SKM-1 (cell line): Measurements from ENCODE around the gene BMAL1.
"Not testable (repeated sequence)": the region's sequence is repeated elsewhere in the genome, so short reads cannot be mapped to it uniquely, and the experiment has no call there.

Experiments used
- DNase-seq: peaks from one replicate; lab custom pipeline; 2025; ENCODE audit not compliant: unreplicated experiment; lab: John Stamatoyannopoulos, UW

BMAL1 gene

DNA sequence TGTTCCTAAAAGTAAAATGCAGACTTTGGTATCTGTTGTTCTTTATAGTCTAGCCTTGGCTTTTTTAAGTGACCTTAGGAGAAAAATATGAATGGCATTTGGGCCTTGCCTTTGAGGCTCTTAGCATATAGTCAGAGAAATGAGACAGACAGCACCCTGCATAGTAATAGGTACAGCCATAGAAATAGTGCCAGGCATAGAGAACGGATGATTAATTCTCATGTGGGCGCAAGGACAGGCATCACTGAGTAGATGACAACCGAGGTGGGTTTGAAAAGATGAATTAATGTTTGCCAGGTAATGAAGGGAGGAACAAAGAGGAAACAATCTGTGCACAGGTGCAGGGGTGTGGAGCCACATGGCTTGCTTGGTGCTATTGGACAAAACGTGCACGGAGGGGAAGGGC lies 90.5 kb downstream of the BMAL1 start:
- DNase-seq: no peak

DNA sequence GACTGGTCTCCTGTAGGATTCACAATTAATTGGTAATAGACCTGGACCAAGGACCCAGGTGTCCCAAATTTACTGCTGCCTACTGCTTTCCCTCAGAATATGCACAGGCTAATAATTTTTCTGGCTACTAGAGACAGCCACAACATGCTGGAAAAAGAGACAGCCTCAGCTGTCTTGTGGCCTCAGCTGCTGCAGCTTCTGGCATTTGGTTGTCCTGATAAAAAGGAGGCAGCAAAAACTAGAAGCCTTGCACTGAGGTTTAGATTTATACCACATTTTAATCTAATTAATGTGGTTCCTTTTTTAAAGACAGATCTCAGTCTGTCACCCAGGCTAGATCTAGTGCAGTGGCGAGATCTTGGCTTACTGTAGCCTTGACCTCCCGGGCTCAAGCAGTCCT lies 95.6 kb downstream of the BMAL1 start:
- DNase-seq: no peak

DNA sequence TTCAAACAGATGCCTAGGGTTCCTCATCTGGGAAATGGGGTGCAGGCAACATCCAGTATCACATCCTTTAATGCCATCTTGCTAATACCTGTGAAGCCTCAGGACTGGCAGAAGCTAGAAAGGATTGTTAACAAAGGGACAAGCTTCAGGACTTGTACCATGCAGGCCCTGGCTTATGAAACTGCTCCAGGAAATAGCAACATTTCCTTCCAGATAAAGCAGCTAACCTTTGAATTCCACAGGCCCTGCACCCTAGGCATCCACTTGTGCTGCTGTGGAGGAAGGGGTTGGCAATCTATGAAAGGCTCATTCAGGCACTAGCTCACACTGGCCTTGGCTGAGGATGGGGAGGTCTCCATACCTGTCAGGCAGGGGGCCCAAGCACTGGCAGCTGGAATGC lies 98.2 kb downstream of the BMAL1 start:
- no peak for DNase-seq

DNA sequence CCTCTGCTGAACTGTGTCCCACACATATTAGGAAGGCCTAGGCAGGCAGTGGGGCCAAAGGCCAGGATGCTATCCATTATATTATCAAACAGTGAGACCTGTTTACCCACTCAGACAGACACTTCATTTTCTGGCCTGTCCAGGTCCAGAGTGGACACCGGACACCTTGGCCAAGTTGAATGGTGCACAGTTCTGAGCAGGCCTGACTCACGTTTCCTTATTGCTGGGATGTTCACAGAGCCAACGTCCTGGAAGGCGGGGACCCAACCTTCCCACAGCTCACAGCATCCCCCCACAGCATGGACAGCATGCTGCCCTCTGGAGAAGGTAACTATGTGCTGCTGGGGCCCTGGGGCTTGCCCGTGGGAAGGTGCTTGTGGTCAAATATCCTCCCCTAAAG lies 98.8 kb downstream of the BMAL1 start:
- no peak for DNase-seq

DNA sequence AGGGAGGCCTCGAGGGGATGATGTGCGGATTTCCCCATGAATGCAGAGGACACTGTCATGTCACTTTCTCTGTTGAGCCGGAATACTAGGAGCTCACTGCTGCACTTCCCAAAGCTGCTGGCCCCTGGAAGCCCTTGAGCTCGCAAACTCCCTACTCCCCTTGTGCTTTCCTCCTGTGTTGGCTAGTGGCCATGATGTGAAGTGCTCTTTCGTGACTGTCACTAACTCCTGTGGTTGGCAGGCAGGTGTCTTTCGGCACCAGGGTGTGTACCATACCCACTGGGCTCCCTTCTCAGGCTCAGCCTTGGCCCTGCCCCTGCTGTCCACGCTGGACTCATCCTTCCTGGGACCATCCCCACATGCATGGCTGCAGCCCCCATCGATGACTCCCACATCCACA lies 99.2 kb downstream of the BMAL1 start:
- DNase-seq: no peak

DNA sequence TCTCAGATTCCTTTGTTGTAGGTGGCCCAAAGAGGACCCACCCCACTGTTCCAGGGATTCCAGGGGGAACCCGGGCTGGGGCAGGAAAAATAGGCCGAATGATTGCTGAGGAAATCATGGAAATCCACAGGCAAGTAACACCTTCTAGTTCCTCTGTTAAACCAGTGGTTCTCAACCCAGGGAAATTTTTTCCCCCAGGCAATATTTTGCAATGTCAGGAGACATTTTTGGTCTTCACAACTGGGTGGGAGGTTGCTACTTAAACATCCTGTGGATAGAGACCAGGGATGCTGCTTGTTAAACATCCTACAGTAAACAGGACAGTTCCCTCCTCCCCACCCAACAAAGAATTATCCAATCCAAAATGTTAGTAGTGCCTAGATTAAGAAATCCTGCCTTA lies 100.7 kb downstream of the BMAL1 start:
- DNase-seq: no peak

DNA sequence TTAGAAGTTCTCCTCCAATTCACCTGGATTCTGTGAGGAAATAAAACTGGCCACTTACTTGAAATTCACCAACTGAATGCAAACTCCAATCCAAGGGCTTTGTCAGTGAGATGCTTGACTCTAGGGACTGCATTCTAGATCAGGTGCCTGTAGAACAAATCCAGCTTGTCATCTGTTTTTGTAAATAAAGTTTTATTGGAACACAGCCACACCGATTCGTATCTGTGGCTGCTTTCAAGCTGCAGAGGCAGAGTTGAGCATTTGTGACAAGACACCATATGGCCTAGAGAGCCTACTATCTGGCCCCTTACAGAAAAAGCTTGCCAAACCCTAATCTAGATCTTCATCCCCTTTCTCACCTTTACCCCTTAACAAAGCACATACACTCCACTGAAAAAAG lies 103.1 kb downstream of the BMAL1 start:
- DNase-seq: no peak

DNA sequence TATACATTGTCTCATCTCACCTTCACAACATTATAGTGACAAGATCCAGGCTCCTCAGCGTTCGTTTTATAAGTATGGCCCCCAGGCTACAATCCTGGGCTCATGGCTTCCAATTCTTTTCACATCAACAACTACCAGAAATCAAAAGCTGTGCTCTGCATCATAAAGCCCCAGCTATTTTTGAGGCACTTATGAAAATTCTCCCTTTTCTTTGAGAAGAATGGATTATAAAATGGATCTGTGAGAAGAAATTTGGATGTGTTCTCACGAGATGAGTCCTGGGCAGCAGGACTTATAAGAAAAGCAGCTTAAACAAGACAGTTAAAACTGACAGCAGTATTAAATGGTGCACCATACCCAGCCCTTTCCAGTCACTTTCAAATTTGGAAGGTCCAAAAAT lies 105.2 kb downstream of the BMAL1 start:
- no peak for DNase-seq

DNA sequence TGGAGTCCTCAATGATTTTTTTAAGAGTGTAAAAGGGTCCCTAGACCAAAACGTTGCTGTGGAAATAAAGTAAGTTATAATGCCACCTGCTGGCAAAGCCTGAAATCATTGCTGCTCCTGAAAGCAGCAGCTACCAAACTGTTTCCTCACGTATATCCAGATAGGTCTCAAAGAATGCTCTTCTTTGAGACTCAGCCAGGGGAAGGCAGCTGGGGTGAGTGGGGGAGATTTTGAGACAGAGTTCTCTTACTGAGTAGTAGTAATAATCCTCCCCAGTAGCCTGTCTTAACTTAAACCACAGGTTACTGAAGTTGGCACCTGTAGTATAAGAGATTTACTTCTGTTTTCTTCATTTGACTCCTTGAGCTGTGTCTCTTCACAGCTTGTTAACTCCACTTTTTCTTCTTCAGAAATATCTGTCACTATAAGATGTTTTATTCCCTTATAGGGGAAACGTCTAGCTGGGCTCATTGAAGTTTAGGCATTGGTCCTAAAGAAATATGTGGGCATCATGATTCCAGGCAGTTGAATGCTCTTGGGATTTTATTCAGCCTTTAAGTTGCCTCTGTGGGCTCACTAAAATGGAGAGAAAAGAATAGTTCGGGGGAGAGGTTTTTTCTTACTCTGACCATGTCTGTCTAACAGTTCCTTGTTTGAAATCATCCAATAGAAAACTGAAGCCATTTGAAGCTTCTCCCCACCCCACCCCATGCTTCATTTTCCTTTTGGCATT lies 107.5 kb downstream of the BMAL1 start:
- DNase-seq: peak; percentile 30

DNA sequence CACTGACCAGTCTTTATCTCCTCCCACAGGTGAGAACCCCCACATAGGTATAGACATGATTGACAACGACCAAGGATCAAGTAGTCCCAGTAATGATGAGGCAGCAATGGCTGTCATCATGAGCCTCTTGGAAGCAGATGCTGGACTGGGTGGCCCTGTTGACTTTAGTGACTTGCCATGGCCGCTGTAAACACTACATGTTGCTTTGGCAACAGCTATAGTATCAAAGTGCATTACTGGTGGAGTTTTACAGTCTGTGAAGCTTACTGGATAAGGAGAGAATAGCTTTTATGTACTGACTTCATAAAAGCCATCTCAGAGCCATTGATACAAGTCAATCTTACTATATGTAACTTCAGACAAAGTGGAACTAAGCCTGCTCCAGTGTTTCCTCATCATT lies 109.0 kb downstream of the BMAL1 start:
- no peak for DNase-seq

DNA sequence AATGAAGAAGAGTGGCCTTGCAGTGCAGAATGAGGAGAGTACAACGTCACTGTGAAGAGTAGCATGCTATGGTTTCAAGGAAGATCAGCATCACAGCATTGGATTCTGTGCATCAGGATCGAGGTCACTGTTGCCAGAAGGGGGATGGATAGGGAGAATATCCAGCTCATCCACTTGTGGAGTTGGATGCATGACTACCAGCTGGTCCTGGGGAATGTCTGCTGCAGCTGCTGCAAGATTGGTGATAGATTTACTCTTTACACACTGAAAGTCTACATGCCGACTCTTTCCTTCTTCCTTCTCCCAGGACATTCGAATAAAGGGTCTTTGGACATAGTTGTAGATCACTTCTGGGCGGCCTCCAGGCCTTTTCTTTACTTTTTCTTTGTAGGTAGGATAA lies 111.2 kb downstream of the BMAL1 start:
- no peak for DNase-seq

DNA sequence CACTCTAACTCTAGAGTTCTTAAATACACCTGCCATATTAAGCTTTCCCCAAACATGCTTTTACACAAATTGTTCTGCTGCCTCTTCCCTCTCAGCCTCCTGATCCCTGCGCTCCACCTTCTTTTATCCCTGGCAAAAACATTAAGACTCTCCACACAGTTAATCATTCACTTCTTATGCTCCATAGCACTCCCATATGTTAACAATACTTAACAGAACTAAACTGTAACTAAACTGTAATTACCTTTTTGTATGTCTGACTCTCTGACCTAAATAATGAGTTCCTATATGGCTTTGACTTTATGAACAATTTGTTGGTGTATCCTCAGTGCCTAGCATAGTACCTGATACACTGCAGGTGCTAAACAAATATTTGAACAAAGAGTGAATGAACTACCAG lies 113.6 kb downstream of the BMAL1 start:
- DNase-seq: no peak

DNA sequence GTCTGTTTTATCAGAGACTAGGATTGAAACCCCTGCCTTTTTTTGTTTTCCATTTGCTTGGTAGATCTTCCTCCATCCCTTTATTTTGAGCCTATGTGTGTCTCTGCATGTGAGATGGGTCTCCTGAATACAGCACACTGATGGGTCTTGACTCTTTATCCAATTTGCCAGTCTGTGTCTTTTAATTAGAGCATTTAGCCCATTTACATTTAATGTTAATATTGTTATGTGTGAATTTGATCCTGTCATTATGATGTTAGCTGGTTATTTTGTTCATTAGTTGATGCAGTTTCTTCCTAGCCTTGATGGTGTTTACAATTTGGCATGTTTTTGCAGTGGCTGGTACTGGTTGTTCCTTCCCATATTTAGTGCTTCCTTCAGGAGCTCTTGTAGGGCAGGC lies 120.7 kb downstream of the BMAL1 start:
- DNase-seq: not testable (repeated sequence)

DNA sequence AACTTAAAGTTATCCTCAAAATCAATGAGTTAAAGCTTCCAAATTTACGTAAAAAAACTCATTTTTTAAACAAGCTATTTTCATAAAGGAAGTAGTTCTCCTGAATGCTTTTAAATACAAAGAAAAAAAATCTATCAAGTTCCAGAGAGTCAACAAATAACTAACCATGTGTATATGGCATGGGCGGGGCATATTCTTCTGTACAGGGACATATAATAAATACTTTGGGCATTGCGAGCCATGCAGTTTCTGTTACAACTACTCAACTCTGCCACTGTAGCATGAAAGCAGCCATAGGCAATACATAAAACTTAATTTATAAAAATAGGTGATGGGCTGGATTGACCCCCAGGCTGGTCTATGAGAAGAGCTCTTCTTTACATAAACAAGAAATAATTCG lies 127.6 kb downstream of the BMAL1 start:
- no peak for DNase-seq

DNA sequence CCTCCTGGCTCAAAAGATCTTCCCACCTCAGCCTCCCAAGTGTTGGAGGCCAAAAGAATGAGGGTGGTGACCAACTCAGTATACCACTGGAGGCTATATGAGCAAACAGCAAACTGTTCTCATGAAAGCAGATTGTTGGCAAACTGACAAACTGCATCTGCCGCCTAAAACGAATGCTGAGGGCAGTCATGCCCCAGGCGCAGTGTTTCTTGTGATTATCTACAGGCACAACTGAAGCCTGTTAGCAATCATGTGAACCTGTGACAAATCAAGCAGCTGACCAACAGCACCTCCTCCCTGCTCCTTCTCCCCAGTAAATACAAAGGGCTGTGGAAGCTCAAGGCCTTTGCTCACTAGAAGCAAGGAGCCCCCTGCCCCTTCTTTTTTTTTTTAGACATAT lies 137.6 kb downstream of the BMAL1 start:
- DNase-seq: no peak

DNA sequence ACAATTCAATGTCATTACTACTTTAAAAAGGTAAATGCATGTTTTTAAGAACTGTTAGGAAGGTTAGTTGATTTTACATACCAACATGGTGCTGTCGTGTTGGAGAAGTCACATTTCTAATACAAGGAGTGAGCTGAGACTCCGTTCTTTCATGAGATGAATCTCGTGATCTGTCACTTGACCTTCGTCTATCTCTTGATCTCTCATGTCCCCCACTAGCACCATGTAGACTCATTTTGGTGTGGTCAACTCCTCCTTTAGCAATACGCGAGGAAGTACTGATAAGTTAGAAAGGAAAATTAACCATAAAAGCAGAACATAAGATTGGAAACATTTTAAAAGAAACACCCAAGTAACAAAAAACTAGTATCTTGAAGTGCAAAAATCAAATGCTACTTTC lies 144.0 kb downstream of the BMAL1 start:
- DNase-seq: no peak

DNA sequence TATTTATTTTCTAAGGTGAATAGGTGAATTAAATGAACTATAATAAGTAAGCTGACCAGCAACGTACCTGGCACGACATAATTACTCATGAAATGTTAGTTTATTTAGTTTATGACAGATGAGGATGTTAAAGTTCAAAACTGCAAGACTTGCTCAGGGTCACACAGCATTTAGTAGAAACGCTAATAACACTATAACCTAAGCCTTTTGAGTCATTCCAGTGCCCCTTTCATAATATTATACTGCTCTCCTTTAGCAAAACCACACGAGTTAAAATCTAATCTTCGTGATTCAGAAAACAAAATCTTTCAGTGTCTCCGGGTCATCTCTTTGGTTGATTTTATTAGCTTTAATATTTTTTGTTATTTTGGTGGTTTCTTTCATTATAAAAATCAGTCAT lies 145.8 kb downstream of the BMAL1 start:
- no peak for DNase-seq

DNA sequence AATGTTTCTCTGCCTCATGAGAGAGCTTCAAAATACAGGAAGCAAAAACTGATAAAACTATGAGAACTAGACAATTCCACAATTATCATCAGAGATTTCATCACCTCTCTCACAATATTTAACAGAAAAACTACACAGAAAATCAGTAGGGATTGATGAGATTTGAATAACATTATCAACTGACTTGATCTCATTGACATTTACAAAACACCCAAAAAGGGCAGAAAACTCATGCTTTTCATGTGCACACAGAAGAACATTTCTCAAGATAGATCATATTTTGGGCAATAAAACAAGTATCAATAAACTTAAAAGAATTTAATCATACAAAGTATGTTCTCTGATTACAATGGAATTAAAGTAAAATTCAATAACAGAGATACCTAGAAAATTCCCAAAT lies 149.8 kb downstream of the BMAL1 start:
- DNase-seq: no peak

DNA sequence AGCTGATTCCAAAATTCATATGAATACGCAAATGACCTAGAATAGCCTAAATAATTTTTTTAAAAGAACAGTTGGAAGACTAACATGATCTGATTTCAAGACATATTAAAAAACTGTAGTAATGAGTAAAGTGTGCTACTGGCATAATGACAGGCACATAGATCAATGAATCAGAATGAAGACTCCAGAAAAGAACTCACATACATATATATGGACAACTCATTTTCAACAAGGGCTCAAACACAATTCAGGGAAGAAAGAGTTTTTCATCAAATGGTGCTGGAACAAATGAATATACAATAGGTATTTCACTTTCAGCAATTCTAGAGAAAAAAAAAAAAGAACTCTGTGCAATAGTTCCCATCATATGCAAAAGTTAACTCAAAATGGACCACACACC lies 151.7 kb downstream of the BMAL1 start:
- DNase-seq: no peak

DNA sequence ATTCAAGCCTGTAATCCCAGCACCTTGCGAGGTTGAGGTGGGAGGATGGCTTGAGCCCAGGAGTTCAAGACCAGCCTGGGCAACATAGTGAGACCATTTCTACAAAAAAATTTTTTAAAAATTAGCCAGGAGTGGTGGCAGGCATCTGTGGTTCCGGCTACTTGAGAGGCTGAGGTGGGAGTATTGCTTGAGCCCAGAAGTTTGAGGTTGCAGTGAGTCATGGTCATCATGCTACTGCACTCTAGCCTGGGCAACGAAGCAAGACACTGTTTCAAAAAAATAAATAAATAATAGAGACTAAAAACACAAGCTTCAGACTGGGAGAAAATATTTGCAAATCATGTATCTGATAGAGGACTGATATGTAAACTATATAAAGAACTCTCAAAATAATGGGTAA lies 152.2 kb downstream of the BMAL1 start:
- no peak for DNase-seq

DNA sequence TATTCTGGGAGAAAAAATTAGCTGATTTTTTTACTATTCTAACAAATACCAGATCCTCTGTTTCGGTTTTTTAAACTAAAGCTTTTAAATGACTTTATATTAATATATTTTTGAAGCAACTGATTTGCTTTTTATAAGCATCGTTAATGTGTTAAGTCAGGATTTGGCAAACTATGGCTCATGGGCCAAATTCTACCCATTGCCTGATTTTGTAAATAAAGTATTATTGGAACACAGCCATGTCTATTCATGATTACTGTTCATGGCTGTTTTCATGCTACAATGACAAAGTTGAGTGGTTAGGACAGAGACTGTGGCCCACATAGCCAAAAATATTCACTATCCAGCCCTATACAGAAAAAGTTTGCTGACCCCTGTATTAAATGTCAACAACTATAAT lies 155.8 kb downstream of the BMAL1 start:
- no peak for DNase-seq

DNA sequence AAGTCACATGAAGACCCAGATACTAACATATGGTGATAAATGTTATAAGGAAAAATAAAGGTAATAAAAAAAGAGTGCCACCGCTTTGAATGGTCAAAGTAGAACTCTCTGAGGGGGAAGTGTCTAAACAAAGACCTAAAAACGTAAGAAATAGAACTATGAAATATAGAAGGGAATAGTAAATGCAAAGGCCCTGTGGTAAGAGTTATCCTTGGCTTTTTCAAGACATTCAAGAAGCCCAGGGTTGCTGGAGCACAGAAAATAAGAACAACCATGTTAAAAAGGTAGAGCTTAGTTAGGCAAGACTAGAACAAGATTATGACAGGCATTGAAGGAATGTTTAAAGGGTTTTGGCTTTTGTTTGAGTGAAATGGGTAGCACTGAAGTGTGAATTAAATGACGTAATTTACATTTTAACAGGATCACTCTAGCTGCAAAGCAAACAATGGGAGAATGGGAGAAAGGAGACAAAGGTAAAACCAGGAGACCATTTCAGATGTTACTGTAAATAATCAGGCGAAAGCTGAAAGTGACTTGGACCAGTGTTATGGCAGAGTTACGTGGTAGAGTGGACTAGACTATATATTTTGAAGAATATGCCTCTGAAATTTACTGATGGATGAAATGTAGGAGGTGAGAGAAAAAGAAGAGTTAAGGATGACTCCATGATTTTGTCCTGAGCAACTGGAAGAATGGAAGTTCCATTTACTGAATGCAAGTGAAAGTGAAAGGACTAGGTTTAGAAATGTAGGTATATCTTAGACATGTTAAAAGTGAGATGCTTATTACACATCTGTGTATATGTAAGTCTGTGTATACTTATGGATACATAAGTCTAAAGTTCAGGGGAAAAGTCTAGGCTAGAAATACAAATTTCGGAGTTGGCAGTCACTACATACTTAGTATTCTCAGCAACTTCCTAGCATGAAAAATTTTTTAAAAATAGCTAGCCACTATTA lies 156.9 kb downstream of the BMAL1 start:
- no peak for DNase-seq
